Uterus (tissue), 2 donors: ENCODE data around the gene ZNF181.

Experiments used
- CTCF ChIP-seq, 4 experiments: fragments of 200-600 bp in 2 of 4; fragments of 450-650 bp in 2 of 4; sonication (generic) in 2 of 4; IDR thresholded peaks; one replicate each; pipeline ENCODE4 v1.5.1; 2016 to 2019; ENCODE audit warnings: antibody characterized with exemption in 4 of 4, mild to moderate bottlenecking in 2 of 4, moderate library complexity in 1 of 4
- POLR2A ChIP-seq, 2 donors: fragments of 450-650 bp; IDR thresholded peaks; one replicate each; pipeline ENCODE4 v1.6.1; 2016; ENCODE audit warnings: antibody characterized with exemption in 2 of 2, mild to moderate bottlenecking in 1 of 2, moderate library complexity in 1 of 2

- TF ChIP-seq CTCF (IDR thresholded peaks at IDR 0.05) (no peak), POLR2A (IDR thresholded peaks at IDR 0.05) (no peak)
Observed at GRCh38 chr19:34732612-34733211, 1.3 kb upstream of the ZNF181 start.
